VCaP (cell line): ENCODE results near the gene ACKR2.

Source experiments
- H3K27ac ChIP-seq: fragments of 450-650 bp; 2 replicates; pipeline ENCODE4 v1.5.1; 2017
- TF ChIP-seq, protein P1 (sequence below): fragments of 450-650 bp; conservative IDR thresholded peaks from 2 replicates; pipeline ENCODE4 v1.5.1; 2017; ENCODE audit warnings: mild to moderate bottlenecking, moderate library complexity

Gene ACKR2, protein sequence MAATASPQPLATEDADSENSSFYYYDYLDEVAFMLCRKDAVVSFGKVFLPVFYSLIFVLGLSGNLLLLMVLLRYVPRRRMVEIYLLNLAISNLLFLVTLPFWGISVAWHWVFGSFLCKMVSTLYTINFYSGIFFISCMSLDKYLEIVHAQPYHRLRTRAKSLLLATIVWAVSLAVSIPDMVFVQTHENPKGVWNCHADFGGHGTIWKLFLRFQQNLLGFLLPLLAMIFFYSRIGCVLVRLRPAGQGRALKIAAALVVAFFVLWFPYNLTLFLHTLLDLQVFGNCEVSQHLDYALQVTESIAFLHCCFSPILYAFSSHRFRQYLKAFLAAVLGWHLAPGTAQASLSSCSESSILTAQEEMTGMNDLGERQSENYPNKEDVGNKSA

DNA sequence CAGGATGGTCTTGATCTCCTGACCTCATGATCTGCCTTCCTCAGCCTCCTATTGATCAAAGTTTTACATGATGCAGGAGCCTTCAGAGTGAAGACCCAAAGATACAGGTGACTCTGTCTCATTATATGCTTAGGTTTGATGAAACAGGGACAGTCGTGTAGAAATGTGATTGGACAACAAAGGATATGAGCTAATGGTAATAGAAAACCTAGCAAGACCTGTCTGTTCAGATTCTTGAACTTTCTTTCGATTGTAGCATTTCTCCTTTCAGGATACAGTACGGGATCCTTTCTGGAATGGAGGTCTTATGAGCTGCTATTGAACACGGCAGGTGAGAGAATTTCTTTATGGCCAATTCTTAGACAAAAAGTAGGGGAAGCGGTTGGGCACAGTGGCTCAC is at the start of gene ACKR2:
Gene ACKR2 (plus strand): TSS at position 244 of the 400 bp plus-strand sequence. CDS start 55,058 bp downstream, outside the sequence.
- no peak within 1 kb of the TSS for H3K27ac ChIP-seq
- TF ChIP-seq, protein P1, sequence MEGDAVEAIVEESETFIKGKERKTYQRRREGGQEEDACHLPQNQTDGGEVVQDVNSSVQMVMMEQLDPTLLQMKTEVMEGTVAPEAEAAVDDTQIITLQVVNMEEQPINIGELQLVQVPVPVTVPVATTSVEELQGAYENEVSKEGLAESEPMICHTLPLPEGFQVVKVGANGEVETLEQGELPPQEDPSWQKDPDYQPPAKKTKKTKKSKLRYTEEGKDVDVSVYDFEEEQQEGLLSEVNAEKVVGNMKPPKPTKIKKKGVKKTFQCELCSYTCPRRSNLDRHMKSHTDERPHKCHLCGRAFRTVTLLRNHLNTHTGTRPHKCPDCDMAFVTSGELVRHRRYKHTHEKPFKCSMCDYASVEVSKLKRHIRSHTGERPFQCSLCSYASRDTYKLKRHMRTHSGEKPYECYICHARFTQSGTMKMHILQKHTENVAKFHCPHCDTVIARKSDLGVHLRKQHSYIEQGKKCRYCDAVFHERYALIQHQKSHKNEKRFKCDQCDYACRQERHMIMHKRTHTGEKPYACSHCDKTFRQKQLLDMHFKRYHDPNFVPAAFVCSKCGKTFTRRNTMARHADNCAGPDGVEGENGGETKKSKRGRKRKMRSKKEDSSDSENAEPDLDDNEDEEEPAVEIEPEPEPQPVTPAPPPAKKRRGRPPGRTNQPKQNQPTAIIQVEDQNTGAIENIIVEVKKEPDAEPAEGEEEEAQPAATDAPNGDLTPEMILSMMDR = no peak

DNA sequence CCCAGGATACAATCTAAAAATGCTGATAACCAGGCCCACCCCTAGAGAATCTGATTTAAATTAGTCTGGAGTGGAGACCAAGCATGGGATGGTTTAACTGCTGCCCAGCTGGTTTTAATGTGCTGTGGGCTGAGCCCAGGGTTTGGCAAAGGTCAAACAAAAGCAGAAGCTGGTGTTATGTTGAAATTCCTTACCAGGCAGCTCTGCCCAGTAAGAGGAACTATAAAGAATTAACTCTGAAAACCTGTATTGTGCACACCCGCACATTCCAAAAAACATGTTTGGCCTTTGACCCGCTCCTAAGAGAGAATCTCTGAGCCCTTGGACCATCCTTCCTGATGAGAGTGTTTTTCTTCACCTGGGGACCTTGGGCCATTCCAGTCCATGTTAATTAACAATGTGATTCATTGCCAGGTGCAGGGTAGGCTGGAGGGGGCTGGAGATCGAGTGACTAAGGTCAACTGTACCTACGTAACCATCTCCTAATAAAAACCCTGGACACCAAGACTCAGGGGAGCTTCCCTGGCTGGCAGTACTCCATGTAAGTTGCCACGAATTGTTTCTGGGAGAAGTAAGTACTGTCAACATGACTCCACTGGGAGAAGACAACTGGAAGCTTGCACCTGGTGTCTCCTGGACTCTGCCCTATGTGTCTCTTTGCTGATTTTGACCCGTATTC is 47.1 kb upstream of the ACKR2 start:
- H3K27ac ChIP-seq = no peak overlapping the region

DNA sequence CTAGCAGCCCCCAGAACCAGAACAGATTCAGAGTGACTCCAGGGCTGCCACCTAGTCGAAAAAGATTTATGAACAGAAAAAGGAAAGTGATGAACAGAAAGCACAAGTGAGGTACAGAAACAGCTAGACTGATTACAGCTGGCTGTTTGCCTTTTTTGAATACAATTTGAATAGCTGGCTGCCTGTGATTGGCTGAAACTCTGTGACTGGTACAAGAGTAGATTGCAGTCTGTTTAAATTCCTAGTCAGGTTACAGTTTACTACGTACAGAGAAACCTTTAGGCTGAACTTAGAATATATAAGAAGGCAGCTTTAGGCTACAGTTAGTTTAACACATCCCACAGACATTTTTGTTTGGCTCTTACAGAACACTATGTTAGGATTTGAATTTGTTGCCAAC is 46.2 kb upstream of the ACKR2 start:
- TF ChIP-seq, protein P1 = no peak
- H3K27ac ChIP-seq = no peak overlapping the region

More for the DNA sequence above, 47.1 kb upstream of the ACKR2 start:
- TF ChIP-seq, protein P1 = no peak

DNA sequence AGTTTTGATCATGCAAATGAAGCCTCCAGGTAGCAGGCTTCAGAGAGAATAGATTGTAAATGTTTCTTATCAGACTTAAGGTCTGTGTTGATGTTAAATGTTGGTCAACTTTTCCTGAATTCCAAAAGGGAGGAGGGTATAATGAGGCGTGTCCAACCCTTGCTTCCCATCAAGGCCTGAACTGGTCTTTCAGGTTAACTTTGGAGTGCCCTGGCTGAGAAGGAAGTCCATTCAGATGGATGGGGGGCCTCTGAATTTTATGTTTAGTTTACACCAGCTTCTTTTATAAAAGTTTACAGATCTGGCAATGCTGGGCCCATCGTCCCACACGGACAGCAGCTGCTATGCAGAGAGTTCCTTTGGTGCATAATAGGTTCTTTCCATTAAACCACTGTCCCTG is 45.1 kb upstream of the ACKR2 start:
- TF ChIP-seq, protein P1 = no peak
- no peak overlapping the region for H3K27ac ChIP-seq

DNA sequence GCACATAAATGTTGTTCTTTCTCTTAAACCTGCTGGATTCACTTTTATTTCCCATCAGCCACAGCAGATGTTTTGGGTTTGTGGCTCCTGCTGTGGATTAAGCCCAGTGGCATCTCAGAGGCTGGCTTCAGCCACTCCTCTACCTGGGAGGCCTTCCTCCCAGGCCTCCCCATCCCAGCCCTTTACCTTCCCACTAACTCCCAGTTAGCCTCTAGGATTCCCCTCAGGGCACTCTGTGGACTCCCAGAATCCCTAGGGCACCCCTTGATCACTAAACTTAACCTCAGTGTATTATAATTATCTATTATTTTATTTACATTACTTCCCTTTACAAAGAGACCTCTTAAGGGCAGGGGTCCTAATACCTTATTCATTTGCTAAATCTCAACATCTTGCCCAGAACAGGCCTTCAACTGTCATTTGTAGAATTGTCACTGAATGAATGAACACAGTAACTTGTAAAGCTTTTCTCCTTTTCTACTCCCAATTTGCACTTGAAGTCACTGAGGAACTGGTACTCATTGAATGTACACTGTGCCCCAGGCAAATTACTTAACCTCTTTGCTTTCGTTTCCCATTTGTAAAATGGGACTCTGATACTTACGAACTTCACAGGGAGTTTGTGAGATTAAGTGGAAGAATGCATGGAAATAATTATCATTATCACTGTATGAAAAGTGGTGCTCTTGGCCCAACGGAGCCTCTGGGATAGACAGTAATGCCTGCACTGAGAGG is 44.5 kb upstream of the ACKR2 start:
- TF ChIP-seq, protein P1 = no peak
- H3K27ac ChIP-seq = no peak overlapping the region

DNA sequence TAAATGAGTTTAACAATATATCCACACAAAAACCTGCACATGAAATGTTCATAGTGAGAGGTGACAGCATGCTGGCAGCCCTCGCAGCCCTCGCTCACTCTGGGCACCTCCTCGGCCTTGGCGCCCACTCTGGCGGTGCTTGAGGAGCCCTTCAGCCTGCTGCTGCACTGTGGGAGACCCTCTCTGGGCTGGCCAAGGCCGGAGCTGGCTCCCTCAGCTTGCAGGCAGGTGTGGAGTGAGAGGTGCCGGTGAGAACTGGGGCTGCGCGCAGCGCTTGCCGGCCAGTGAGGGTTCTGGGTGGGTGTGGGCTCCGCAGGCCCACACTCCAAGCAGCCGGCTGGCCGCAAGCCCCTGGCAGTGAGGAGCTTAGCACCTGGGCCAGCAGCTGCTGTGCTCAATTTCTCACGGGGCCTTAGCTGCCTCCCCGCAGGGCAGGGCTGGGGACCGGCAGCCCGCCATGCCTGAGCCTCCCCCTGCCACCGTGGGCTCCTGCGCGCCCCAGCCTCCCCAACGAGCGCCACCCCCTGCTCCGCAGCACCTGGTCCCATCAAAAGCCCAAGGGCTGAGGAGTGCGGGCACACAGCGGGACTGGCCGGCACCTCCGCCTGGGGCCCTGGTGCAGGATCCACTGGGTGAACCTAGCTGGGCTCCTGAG is 39.6 kb upstream of the ACKR2 start:
- H3K27ac ChIP-seq = no peak overlapping the region
- TF ChIP-seq, protein P1 = no peak
